ENCODE results near the gene TSFM. TPM values are rescaled to one million over a fixed set of nuclear protein-coding genes. Genes with fewer than 3 reads are reported as not detected.

The TSFM gene
- total RNA-seq (10 to 100 TPM in 4 of 6 donors, 1 to 10 TPM in 2; 7.2 to 14.2 (median 12.1) TPM), polyA plus RNA-seq (10 to 100 TPM; 13.2 to 16.7 TPM)

GRCh38 chr12:57782608-57783465 is at the start of gene TSFM:
TSFM (plus strand) TSS chr12:57782787; CDS start chr12:57782802, 15 bp downstream.
- intact Hi-C loops (cut with DNase I), result no loop called here
- Histone ChIP-seq H3K27ac (peak within 1 kb of the TSS in 2 of 4 donors; percentile 47 to 53), H3K4me3 (peak within 1 kb of the TSS; percentile 58 to 91 (median 84)), H3K27me3 (no peaks in the 10 kb centered on the region), H3K9me3 (no peaks in the 10 kb centered on the region), H3K36me3 (peaks cover 3 to 27% (median 7%) of the 10 kb centered on the region in 3 donors), H3K4me1 (peaks cover 4 to 15% (median 14%) of the 10 kb centered on the region in 3 donors)
- ATAC-seq, result peak; percentile 95 to 99 (median 98)
- DNase-seq, result peak; percentile 91 to 98 (median 94)
- WGBS, 2 donors, result 0 to 1% methylated on average over 45 of the region's 45 CpGs
- TF ChIP-seq, protein P1, sequence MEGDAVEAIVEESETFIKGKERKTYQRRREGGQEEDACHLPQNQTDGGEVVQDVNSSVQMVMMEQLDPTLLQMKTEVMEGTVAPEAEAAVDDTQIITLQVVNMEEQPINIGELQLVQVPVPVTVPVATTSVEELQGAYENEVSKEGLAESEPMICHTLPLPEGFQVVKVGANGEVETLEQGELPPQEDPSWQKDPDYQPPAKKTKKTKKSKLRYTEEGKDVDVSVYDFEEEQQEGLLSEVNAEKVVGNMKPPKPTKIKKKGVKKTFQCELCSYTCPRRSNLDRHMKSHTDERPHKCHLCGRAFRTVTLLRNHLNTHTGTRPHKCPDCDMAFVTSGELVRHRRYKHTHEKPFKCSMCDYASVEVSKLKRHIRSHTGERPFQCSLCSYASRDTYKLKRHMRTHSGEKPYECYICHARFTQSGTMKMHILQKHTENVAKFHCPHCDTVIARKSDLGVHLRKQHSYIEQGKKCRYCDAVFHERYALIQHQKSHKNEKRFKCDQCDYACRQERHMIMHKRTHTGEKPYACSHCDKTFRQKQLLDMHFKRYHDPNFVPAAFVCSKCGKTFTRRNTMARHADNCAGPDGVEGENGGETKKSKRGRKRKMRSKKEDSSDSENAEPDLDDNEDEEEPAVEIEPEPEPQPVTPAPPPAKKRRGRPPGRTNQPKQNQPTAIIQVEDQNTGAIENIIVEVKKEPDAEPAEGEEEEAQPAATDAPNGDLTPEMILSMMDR (IDR thresholded peaks at IDR 0.05), result peak; percentile 77 to 89 (median 82)
- no peak for FAIRE-seq

GRCh38 chr12:57733928-57734327 is 48.7 kb upstream of the TSFM start:
- DNase-seq (no peak), ATAC-seq (no peak), FAIRE-seq (no peak)
- no peaks in the 10 kb centered on the region for H3K9me3 ChIP-seq
- no peaks in the 10 kb centered on the region for H3K36me3 ChIP-seq
- WGBS, 2 donors, result 71 to 79% methylated on average over 6 of the region's 6 CpGs
- peaks cover 9 to 15% (median 13%) of the 10 kb centered on the region in 3 donors for H3K4me1 ChIP-seq
- intact Hi-C loops (cut with DNase I), result no loop called here
- H3K27ac ChIP-seq, result no peak overlapping the region
- H3K27me3 ChIP-seq, result peaks cover 0 to 12% (median 0%) of the 10 kb centered on the region in 4 donors
- no peak overlapping the region for H3K4me3 ChIP-seq
- TF ChIP-seq, protein P1 (IDR thresholded peaks at IDR 0.05), result no peak

GRCh38 chr12:57734591-57734990 is 48.0 kb upstream of the TSFM start:
- no peaks in the 10 kb centered on the region for H3K36me3 ChIP-seq
- ATAC-seq (no peak), DNase-seq (no peak), FAIRE-seq (no peak)
- intact Hi-C loops (cut with DNase I), result no loop called here
- H3K4me3 ChIP-seq, result no peak overlapping the region
- H3K4me1 ChIP-seq, result peaks cover 9 to 15% (median 13%) of the 10 kb centered on the region in 3 donors
- H3K9me3 ChIP-seq, result no peaks in the 10 kb centered on the region
- TF ChIP-seq, protein P1 (IDR thresholded peaks at IDR 0.05), result no peak
- H3K27me3 ChIP-seq, result peaks cover 0 to 12% (median 0%) of the 10 kb centered on the region in 4 donors
- no peak overlapping the region for H3K27ac ChIP-seq
- 68 to 79% methylated on average over 4 of the region's 4 CpGs for WGBS, 2 donors

DNA sequence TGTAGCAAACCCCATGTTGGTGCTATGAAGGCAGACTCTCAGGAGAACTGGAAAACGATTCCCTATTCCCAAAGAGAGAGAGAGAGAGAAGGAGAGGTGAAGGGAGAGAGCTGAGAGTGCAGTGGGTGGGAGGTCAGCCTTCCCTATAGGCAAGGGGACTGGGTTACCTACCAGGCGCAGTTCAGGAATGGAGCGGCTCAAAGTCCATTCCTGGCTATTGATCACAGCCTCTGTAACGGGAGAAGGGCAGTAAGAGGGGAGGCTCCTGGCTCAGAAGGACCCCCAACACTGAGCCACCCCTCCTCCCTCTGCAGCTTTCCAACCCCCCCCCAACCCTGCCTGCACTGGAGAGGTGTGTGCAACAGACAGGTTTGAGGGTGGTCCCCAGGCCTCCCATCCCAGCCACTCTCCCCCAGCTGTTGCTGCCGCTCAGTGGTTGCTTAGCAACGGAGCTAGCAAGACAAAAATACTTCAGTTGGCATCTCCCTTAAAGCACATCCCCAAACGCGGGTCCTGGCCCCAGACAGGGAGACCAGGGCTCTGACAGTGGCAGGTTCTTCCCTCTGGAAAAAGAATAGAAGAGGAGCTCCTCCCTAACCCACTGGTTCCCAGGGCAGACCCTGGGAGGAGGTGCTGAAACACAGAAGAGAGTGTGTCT is 47.3 kb upstream of the TSFM start:
- no peak for FAIRE-seq
- H3K36me3 ChIP-seq, result no peaks in the 10 kb centered on the region

More for the DNA sequence above, 47.3 kb upstream of the TSFM start:
- ATAC-seq (peak in 1 of 4 donors; percentile 5), DNase-seq (no peak)
- no peaks in the 10 kb centered on the region for H3K9me3 ChIP-seq
- no peak overlapping the region for H3K27ac ChIP-seq
- H3K4me3 ChIP-seq, result no peak overlapping the region
- TF ChIP-seq, protein P1 (IDR thresholded peaks at IDR 0.05), result no peak
- H3K4me1 ChIP-seq, result peaks cover 9 to 15% (median 13%) of the 10 kb centered on the region in 3 donors
- WGBS, 2 donors, result 2 to 12% methylated on average over 5 to 8 of the region's 8 CpGs
- intact Hi-C loops (cut with DNase I), result no loop called here
- peaks cover 0 to 12% (median 0%) of the 10 kb centered on the region in 4 donors for H3K27me3 ChIP-seq

All from pancreas (tissue), 10 donors.